ENCODE data around the gene AGMO.

Gene AGMO

GRCh38 chr7:15399441-15399840 is 162.4 kb downstream of the AGMO start:
- no peak for DNase-seq (ENCODE audit: low read depth in 2 of 2)

GRCh38 chr7:15397922-15398760 is 163.7 kb downstream of the AGMO start:
- DNase-seq (ENCODE audit: low read depth in 2 of 2) = no peak

- no peak for DNase-seq (ENCODE audit: low read depth in 2 of 2)
Observed at GRCh38 chr7:15397159-15397550, 164.7 kb downstream of the AGMO start.

GRCh38 chr7:15396210-15397158 is 165.3 kb downstream of the AGMO start:
- DNase-seq (ENCODE audit: low read depth in 2 of 2) = no peak

GRCh38 chr7:15389073-15389472 is 172.7 kb downstream of the AGMO start:
- DNase-seq (ENCODE audit: low read depth in 2 of 2) = no peak

- no peak for DNase-seq (ENCODE audit: low read depth in 2 of 2)
Observed at GRCh38 chr7:15378494-15379145, 183.2 kb downstream of the AGMO start.

GRCh38 chr7:15376600-15376999 is 185.2 kb downstream of the AGMO start:
- no peak for DNase-seq (ENCODE audit: low read depth in 2 of 2)

- DNase-seq (ENCODE audit: low read depth in 2 of 2) = no peak
Observed at GRCh38 chr7:15370441-15370840, 191.4 kb downstream of the AGMO start.

- DNase-seq (ENCODE audit: low read depth in 2 of 2) = no peak
Observed at GRCh38 chr7:15368653-15369052, 193.2 kb downstream of the AGMO start.

GRCh38 chr7:15367897-15368296 is 193.9 kb downstream of the AGMO start:
- no peak for DNase-seq (ENCODE audit: low read depth in 2 of 2)

GRCh38 chr7:15358112-15358511 is 203.7 kb downstream of the AGMO start:
- no peak for DNase-seq (ENCODE audit: low read depth in 2 of 2)

- no peak for DNase-seq (ENCODE audit: low read depth in 2 of 2)
Observed at GRCh38 chr7:15352421-15353206, 209.2 kb downstream of the AGMO start.

GRCh38 chr7:15345216-15345615 is 216.6 kb downstream of the AGMO start:
- no peak for DNase-seq (ENCODE audit: low read depth in 2 of 2)

GRCh38 chr7:15341817-15342216 is 220.0 kb downstream of the AGMO start:
- no peak for DNase-seq (ENCODE audit: low read depth in 2 of 2)

- no peak for DNase-seq (ENCODE audit: low read depth in 2 of 2)
Observed at GRCh38 chr7:15336146-15336545, 225.7 kb downstream of the AGMO start.

- DNase-seq (ENCODE audit: low read depth in 2 of 2) = no peak
Observed at GRCh38 chr7:15335390-15335789, 226.4 kb downstream of the AGMO start.

GRCh38 chr7:15334536-15335263 is 227.1 kb downstream of the AGMO start:
- DNase-seq (ENCODE audit: low read depth in 2 of 2) = no peak

GRCh38 chr7:15332956-15333355 is 228.9 kb downstream of the AGMO start:
- DNase-seq (ENCODE audit: low read depth in 2 of 2) = no peak

- DNase-seq (ENCODE audit: low read depth in 2 of 2) = no peak
Observed at GRCh38 chr7:15330943-15331342, 230.9 kb downstream of the AGMO start.

GRCh38 chr7:15327001-15327400 is 234.8 kb downstream of the AGMO start:
- DNase-seq (ENCODE audit: low read depth in 2 of 2) = no peak

All from stimulated activated CD4-positive, alpha-beta T cell treated with anti-CD3 and anti-CD28 coated beads, Interleukin-1b, Interleukin-23, amount 100 ng/mL, for 1 hour (primary cell).